ENCODE results near the gene WNT10A.

Gene WNT10A

GRCh38 chr2:218849721-218850120 is 30.9 kb upstream of the WNT10A start:
- Histone ChIP-seq H3K9me3 (ENCODE audit: control insufficient read depth in 1 of 2, low read length in 2 of 2) (no peaks in the 10 kb centered on the region), H3K4me1 (ENCODE audit: control insufficient read depth in 1 of 2, insufficient read depth in 2 of 2, low read length in 2 of 2) (peaks cover 0 to 3% of the 10 kb centered on the region in 2 donors), H3K36me3 (ENCODE audit: control insufficient read depth in 1 of 2, insufficient read depth in 2 of 2, low read length in 2 of 2) (no peaks in the 10 kb centered on the region), H3K27ac (ENCODE audit: low read length) (no peak overlapping the region), H3K4me3 (ENCODE audit: low read depth in 1 of 2, low read length in 2 of 2) (no peak overlapping the region), H3K27me3 (ENCODE audit: low read depth, low read length) (peaks cover 14% of the 10 kb centered on the region)

GRCh38 chr2:218850796-218851195 is 29.9 kb upstream of the WNT10A start:
- Histone ChIP-seq H3K27ac (ENCODE audit: low read length) (no peak overlapping the region), H3K9me3 (ENCODE audit: control insufficient read depth in 1 of 2, low read length in 2 of 2) (no peaks in the 10 kb centered on the region), H3K27me3 (ENCODE audit: low read depth, low read length) (peaks cover 17% of the 10 kb centered on the region), H3K36me3 (ENCODE audit: control insufficient read depth in 1 of 2, insufficient read depth in 2 of 2, low read length in 2 of 2) (no peaks in the 10 kb centered on the region), H3K4me3 (ENCODE audit: low read depth in 1 of 2, low read length in 2 of 2) (no peak overlapping the region), H3K4me1 (ENCODE audit: control insufficient read depth in 1 of 2, insufficient read depth in 2 of 2, low read length in 2 of 2) (peaks cover 0 to 3% of the 10 kb centered on the region in 2 donors)

GRCh38 chr2:218851286-218851685 is 29.4 kb upstream of the WNT10A start:
- Histone ChIP-seq H3K4me1 (ENCODE audit: control insufficient read depth in 1 of 2, insufficient read depth in 2 of 2, low read length in 2 of 2) (peaks cover 0 to 3% of the 10 kb centered on the region in 2 donors), H3K27ac (ENCODE audit: low read length) (no peak overlapping the region), H3K27me3 (ENCODE audit: low read depth, low read length) (peaks cover 22% of the 10 kb centered on the region), H3K4me3 (ENCODE audit: low read depth in 1 of 2, low read length in 2 of 2) (no peak overlapping the region), H3K9me3 (ENCODE audit: control insufficient read depth in 1 of 2, low read length in 2 of 2) (no peaks in the 10 kb centered on the region), H3K36me3 (ENCODE audit: control insufficient read depth in 1 of 2, insufficient read depth in 2 of 2, low read length in 2 of 2) (no peaks in the 10 kb centered on the region)

- no peak overlapping the region for H3K27ac ChIP-seq (ENCODE audit: low read length)
These were observed 27.6 kb upstream of the WNT10A start for GRCh38 chr2:218852911-218853667.

GRCh38 chr2:218853766-218854165 is 26.9 kb upstream of the WNT10A start:
- Histone ChIP-seq H3K27ac (ENCODE audit: low read length) (no peak overlapping the region), H3K27me3 (ENCODE audit: low read depth, low read length) (peaks cover 37% of the 10 kb centered on the region), H3K9me3 (ENCODE audit: control insufficient read depth in 1 of 2, low read length in 2 of 2) (no peaks in the 10 kb centered on the region), H3K4me3 (ENCODE audit: low read depth in 1 of 2, low read length in 2 of 2) (no peak overlapping the region), H3K36me3 (ENCODE audit: control insufficient read depth in 1 of 2, insufficient read depth in 2 of 2, low read length in 2 of 2) (no peaks in the 10 kb centered on the region), H3K4me1 (ENCODE audit: control insufficient read depth in 1 of 2, insufficient read depth in 2 of 2, low read length in 2 of 2) (peaks cover 0 to 3% of the 10 kb centered on the region in 2 donors)

More at GRCh38 chr2:218852911-218853667, 27.6 kb upstream of the WNT10A start:
- Histone ChIP-seq H3K4me3 (ENCODE audit: low read depth in 1 of 2, low read length in 2 of 2) (no peak overlapping the region), H3K27me3 (ENCODE audit: low read depth, low read length) (peaks cover 30% of the 10 kb centered on the region), H3K36me3 (ENCODE audit: control insufficient read depth in 1 of 2, insufficient read depth in 2 of 2, low read length in 2 of 2) (no peaks in the 10 kb centered on the region), H3K9me3 (ENCODE audit: control insufficient read depth in 1 of 2, low read length in 2 of 2) (no peaks in the 10 kb centered on the region), H3K4me1 (ENCODE audit: control insufficient read depth in 1 of 2, insufficient read depth in 2 of 2, low read length in 2 of 2) (peaks cover 0 to 3% of the 10 kb centered on the region in 2 donors)

- peaks cover 43% of the 10 kb centered on the region for H3K27me3 ChIP-seq (ENCODE audit: low read depth, low read length)
- H3K27ac ChIP-seq (ENCODE audit: low read length), result no peak overlapping the region
- no peaks in the 10 kb centered on the region for H3K9me3 ChIP-seq (ENCODE audit: control insufficient read depth in 1 of 2, low read length in 2 of 2)
- H3K4me1 ChIP-seq (ENCODE audit: control insufficient read depth in 1 of 2, insufficient read depth in 2 of 2, low read length in 2 of 2), result peaks cover 0 to 11% of the 10 kb centered on the region in 2 donors
- H3K4me3 ChIP-seq (ENCODE audit: low read depth in 1 of 2, low read length in 2 of 2), result no peak overlapping the region
- no peaks in the 10 kb centered on the region for H3K36me3 ChIP-seq (ENCODE audit: control insufficient read depth in 1 of 2, insufficient read depth in 2 of 2, low read length in 2 of 2)
These were observed 25.8 kb upstream of the WNT10A start for GRCh38 chr2:218854860-218855259.

- Histone ChIP-seq H3K27me3 (ENCODE audit: low read depth, low read length) (peaks cover 49% of the 10 kb centered on the region), H3K36me3 (ENCODE audit: control insufficient read depth in 1 of 2, insufficient read depth in 2 of 2, low read length in 2 of 2) (no peaks in the 10 kb centered on the region), H3K27ac (ENCODE audit: low read length) (no peak overlapping the region), H3K9me3 (ENCODE audit: control insufficient read depth in 1 of 2, low read length in 2 of 2) (no peaks in the 10 kb centered on the region), H3K4me3 (ENCODE audit: low read depth in 1 of 2, low read length in 2 of 2) (no peak overlapping the region), H3K4me1 (ENCODE audit: control insufficient read depth in 1 of 2, insufficient read depth in 2 of 2, low read length in 2 of 2) (peaks cover 0 to 18% of the 10 kb centered on the region in 2 donors)
These were observed 25.1 kb upstream of the WNT10A start for GRCh38 chr2:218855305-218856166.

- Histone ChIP-seq H3K4me3 (ENCODE audit: low read depth in 1 of 2, low read length in 2 of 2) (no peak overlapping the region), H3K27me3 (ENCODE audit: low read depth, low read length) (peaks cover 55% of the 10 kb centered on the region), H3K36me3 (ENCODE audit: control insufficient read depth in 1 of 2, insufficient read depth in 2 of 2, low read length in 2 of 2) (no peaks in the 10 kb centered on the region), H3K9me3 (ENCODE audit: control insufficient read depth in 1 of 2, low read length in 2 of 2) (no peaks in the 10 kb centered on the region), H3K4me1 (ENCODE audit: control insufficient read depth in 1 of 2, insufficient read depth in 2 of 2, low read length in 2 of 2) (peaks cover 0 to 24% of the 10 kb centered on the region in 2 donors), H3K27ac (ENCODE audit: low read length) (no peak overlapping the region)
These were observed 24.3 kb upstream of the WNT10A start for GRCh38 chr2:218856167-218856895.

GRCh38 chr2:218856896-218857243 is 23.8 kb upstream of the WNT10A start:
- Histone ChIP-seq H3K27me3 (ENCODE audit: low read depth, low read length) (peaks cover 60% of the 10 kb centered on the region), H3K4me1 (ENCODE audit: control insufficient read depth in 1 of 2, insufficient read depth in 2 of 2, low read length in 2 of 2) (peaks cover 0 to 24% of the 10 kb centered on the region in 2 donors), H3K27ac (ENCODE audit: low read length) (no peak overlapping the region), H3K36me3 (ENCODE audit: control insufficient read depth in 1 of 2, insufficient read depth in 2 of 2, low read length in 2 of 2) (no peaks in the 10 kb centered on the region), H3K4me3 (ENCODE audit: low read depth in 1 of 2, low read length in 2 of 2) (no peak overlapping the region), H3K9me3 (ENCODE audit: control insufficient read depth in 1 of 2, low read length in 2 of 2) (no peaks in the 10 kb centered on the region)

- Histone ChIP-seq H3K4me1 (ENCODE audit: control insufficient read depth in 1 of 2, insufficient read depth in 2 of 2, low read length in 2 of 2) (peaks cover 0 to 24% of the 10 kb centered on the region in 2 donors), H3K4me3 (ENCODE audit: low read depth in 1 of 2, low read length in 2 of 2) (no peak overlapping the region), H3K27me3 (ENCODE audit: low read depth, low read length) (peaks cover 62% of the 10 kb centered on the region), H3K27ac (ENCODE audit: low read length) (no peak overlapping the region), H3K36me3 (ENCODE audit: control insufficient read depth in 1 of 2, insufficient read depth in 2 of 2, low read length in 2 of 2) (no peaks in the 10 kb centered on the region), H3K9me3 (ENCODE audit: control insufficient read depth in 1 of 2, low read length in 2 of 2) (no peaks in the 10 kb centered on the region)
These were observed 23.1 kb upstream of the WNT10A start for GRCh38 chr2:218857371-218858137.

All from muscle layer of duodenum (tissue), 2 donors.